VCaP (cell line): ENCODE results near the gene POU1F1.

Experiments used
- H3K27ac ChIP-seq: fragments of 450-650 bp; 2 replicates; pipeline ENCODE4 v1.5.1; 2017
- CTCF ChIP-seq: fragments of 450-650 bp; conservative IDR thresholded peaks from 2 replicates; pipeline ENCODE4 v1.5.1; 2017; ENCODE audit warnings: mild to moderate bottlenecking, moderate library complexity

Gene POU1F1

GRCh38 chr3:87227835-87228144 is 48.6 kb downstream of the POU1F1 start:
- peak overlapping the region; percentile 89 for H3K27ac ChIP-seq

GRCh38 chr3:87227104-87227834 is 49.1 kb downstream of the POU1F1 start, which contains the start of gene CHMP2B:
Gene CHMP2B, plus strand, starts transcription at chr3:87227309. Its CDS starts 214 bp downstream, at chr3:87227523.
- TF ChIP-seq CTCF: no peak
- peak within 1 kb of the TSS; percentile 89 for H3K27ac ChIP-seq

More at GRCh38 chr3:87227835-87228144, 48.6 kb downstream of the POU1F1 start:
- TF ChIP-seq CTCF: no peak

GRCh38 chr3:87225659-87226058 is 50.7 kb downstream of the POU1F1 start:
- H3K27ac ChIP-seq: no peak overlapping the region
- TF ChIP-seq CTCF: no peak

- H3K27ac ChIP-seq: no peak overlapping the region
- no peak for TF ChIP-seq CTCF
Measured at GRCh38 chr3:87219611-87220010, 56.8 kb downstream of the POU1F1 start.

- no peak overlapping the region for H3K27ac ChIP-seq
- no peak for TF ChIP-seq CTCF
Measured at GRCh38 chr3:87218560-87218959, 57.8 kb downstream of the POU1F1 start.
